Inferior parietal cortex (tissue), 1 donor: ENCODE results near the gene UPK2.

Experiments used
- DNase-seq: peaks from one replicate; pipeline ENCODE4 v3.0.0-alpha.2; 2016; ENCODE audit errors: extremely low spot score

The UPK2 gene

GRCh38 chr11:118956094-118956846, at the start of gene UPK2:
Gene UPK2, plus strand, starts transcription at chr11:118956298. Its CDS starts 53 bp downstream, at chr11:118956351.
- peak; percentile 80 for DNase-seq

GRCh38 chr11:118907051-118908042, 48.8 kb upstream of the UPK2 start:
- DNase-seq: peak; percentile 96

- DNase-seq: no peak
Observed at GRCh38 chr11:118908264-118908663, 47.8 kb upstream of the UPK2 start.

GRCh38 chr11:118908901-118909618, 47.0 kb upstream of the UPK2 start:
- DNase-seq: no peak

- DNase-seq: no peak
Observed at GRCh38 chr11:118909619-118910308, 46.3 kb upstream of the UPK2 start.

- no peak for DNase-seq
Observed at GRCh38 chr11:118910309-118911112, 45.6 kb upstream of the UPK2 start.

GRCh38 chr11:118911113-118911879, 44.8 kb upstream of the UPK2 start:
- DNase-seq: no peak

GRCh38 chr11:118911880-118912741, 44.0 kb upstream of the UPK2 start:
- DNase-seq: no peak

- DNase-seq: no peak
Observed at GRCh38 chr11:118912742-118913410, 43.2 kb upstream of the UPK2 start.

- no peak for DNase-seq
Observed at GRCh38 chr11:118913411-118914125, 42.5 kb upstream of the UPK2 start.

GRCh38 chr11:118914178-118914918, 41.8 kb upstream of the UPK2 start:
- DNase-seq: no peak

GRCh38 chr11:118914987-118915386, 41.1 kb upstream of the UPK2 start:
- no peak for DNase-seq

- DNase-seq: no peak
Observed at GRCh38 chr11:118915396-118915795, 40.7 kb upstream of the UPK2 start.

GRCh38 chr11:118915941-118916841, 39.9 kb upstream of the UPK2 start:
- DNase-seq: no peak

GRCh38 chr11:118916842-118917388, 39.2 kb upstream of the UPK2 start:
- DNase-seq: no peak
